Ascending aorta (tissue), 2 donors: Measurements from ENCODE around the gene MLLT3. TPM values are rescaled to one million over a fixed set of nuclear protein-coding genes. Genes with fewer than 3 reads are reported as not detected.

Experiments
- DNase-seq, 2 donors: peaks; one replicate each; pipeline ENCODE4 v3.0.0-alpha.2; 2019; ENCODE audit warnings: low spot score in 2 of 2
- H3K27ac ChIP-seq, 2 donors: fragments of 200-600 bp; sonication (generic); one replicate each; pipeline ENCODE4 v1.5.1; 2016 to 2017; ENCODE audit warnings: mild to moderate bottlenecking in 1 of 2
- H3K27me3 ChIP-seq: fragments of 200-600 bp; sonication (generic); one replicate; pipeline ENCODE4 v1.5.1; 2017
- H3K36me3 ChIP-seq, 2 donors: fragments of 200-600 bp; sonication (generic); one replicate each; pipeline ENCODE4 v1.5.1; 2016
- H3K4me1 ChIP-seq, 2 donors: fragments of 200-600 bp; sonication (generic); one replicate each; pipeline ENCODE4 v1.5.1; 2016 to 2017; ENCODE audit warnings: mild to moderate bottlenecking in 1 of 2
- H3K4me3 ChIP-seq, 2 donors: fragments of 200-600 bp; sonication (generic); one replicate each; pipeline ENCODE4 v1.5.1; 2016 to 2017; ENCODE audit warnings: mild to moderate bottlenecking in 1 of 2
- H3K9me3 ChIP-seq, 2 donors: fragments of 200-600 bp; sonication (generic); one replicate each; pipeline ENCODE4 v1.5.1; 2016
- intact Hi-C: fragments of 100-400 bp; cut with DNase I; formaldehyde crosslinking; loops from one replicate; pipeline ENCODE4 v1.15.1; 2023
- total RNA-seq: library from RNA; depleted of rRNA; stranded (reverse); fragments of >200 nt; gene quantifications from one replicate; pipeline ENCODE4 v1.1.0, GENCODE V29; 2016
- TF ChIP-seq, protein P1 (sequence below), 3 experiments: fragments of 200-600 bp in 2 of 3; fragments of 450-650 bp in 1 of 3; sonication (generic) in 2 of 3; IDR thresholded peaks; one replicate each; pipeline ENCODE4 v1.5.1; 2016 to 2019; ENCODE audit warnings: antibody characterized with exemption in 3 of 3, mild to moderate bottlenecking in 1 of 3, moderate library complexity in 1 of 3

Gene MLLT3
- total RNA-seq, 1 donor from 2014 or later: 16.8 TPM

DNA sequence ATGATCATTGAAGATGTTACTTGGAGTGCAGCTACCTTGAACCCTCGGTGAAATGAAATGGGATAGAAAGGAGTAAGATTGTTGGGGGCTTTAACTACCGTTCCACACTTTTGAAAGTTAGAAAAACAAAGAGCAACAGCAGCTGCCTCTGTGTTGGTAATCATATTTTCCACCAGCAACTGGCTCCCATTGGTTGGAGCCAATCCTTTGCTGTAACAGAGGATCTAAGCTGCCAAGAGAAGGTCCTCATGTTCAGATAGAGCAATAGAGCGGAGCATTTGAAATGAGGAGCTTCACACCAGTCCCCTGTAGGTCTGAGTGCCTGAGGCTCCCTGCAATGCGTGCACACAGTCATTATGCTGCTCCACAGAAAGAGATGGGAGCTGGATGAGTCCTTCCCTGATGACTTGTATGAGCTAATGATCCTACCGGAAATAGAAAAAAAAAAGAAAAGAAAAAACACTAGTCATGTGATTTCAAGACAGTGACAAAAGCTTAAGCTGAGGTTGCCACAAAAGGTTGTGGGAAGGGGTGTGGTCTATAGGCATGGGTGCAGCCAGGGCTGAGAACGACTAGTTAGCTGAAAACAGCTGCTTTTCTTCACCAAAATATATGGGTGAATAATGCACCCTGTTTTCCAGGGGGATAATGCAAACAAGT is 300.7 kb downstream of the MLLT3 start:
- H3K36me3 ChIP-seq: no peaks in the 10 kb centered on the region
- no peaks in the 10 kb centered on the region for H3K4me1 ChIP-seq
- no peak overlapping the region for H3K4me3 ChIP-seq
- H3K27me3 ChIP-seq: no peaks in the 10 kb centered on the region
- DNase-seq: no peak
- H3K9me3 ChIP-seq: no peaks in the 10 kb centered on the region
- no peak overlapping the region for H3K27ac ChIP-seq
- TF ChIP-seq, protein P1, sequence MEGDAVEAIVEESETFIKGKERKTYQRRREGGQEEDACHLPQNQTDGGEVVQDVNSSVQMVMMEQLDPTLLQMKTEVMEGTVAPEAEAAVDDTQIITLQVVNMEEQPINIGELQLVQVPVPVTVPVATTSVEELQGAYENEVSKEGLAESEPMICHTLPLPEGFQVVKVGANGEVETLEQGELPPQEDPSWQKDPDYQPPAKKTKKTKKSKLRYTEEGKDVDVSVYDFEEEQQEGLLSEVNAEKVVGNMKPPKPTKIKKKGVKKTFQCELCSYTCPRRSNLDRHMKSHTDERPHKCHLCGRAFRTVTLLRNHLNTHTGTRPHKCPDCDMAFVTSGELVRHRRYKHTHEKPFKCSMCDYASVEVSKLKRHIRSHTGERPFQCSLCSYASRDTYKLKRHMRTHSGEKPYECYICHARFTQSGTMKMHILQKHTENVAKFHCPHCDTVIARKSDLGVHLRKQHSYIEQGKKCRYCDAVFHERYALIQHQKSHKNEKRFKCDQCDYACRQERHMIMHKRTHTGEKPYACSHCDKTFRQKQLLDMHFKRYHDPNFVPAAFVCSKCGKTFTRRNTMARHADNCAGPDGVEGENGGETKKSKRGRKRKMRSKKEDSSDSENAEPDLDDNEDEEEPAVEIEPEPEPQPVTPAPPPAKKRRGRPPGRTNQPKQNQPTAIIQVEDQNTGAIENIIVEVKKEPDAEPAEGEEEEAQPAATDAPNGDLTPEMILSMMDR (IDR thresholded peaks at IDR 0.05): no peak
- intact Hi-C loops: no loop called here

DNA sequence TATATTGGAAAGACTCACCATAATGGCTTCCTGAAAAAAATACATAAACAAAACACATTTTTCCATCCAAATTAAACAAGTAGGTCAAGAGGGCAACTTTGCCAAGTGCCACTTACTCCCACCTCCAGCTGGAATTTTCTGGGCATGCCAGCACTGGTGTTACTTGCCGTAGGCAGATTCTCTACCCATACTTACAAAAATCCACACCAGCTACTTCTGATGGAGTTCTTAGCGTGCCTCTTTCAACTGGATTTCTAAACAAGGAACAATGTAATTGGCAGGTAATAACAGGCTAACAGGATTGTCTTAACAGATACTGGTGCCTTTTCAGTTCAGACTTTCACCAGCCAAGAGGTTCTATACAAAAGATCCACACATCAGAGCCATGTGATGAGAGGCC is 301.4 kb downstream of the MLLT3 start:
- Histone ChIP-seq H3K9me3 (no peaks in the 10 kb centered on the region), H3K27ac (no peak overlapping the region), H3K4me1 (no peaks in the 10 kb centered on the region), H3K4me3 (no peak overlapping the region), H3K27me3 (no peaks in the 10 kb centered on the region), H3K36me3 (no peaks in the 10 kb centered on the region)
- DNase-seq: no peak
- TF ChIP-seq, protein P1 (IDR thresholded peaks at IDR 0.05): no peak
- intact Hi-C loops: no loop called here

DNA sequence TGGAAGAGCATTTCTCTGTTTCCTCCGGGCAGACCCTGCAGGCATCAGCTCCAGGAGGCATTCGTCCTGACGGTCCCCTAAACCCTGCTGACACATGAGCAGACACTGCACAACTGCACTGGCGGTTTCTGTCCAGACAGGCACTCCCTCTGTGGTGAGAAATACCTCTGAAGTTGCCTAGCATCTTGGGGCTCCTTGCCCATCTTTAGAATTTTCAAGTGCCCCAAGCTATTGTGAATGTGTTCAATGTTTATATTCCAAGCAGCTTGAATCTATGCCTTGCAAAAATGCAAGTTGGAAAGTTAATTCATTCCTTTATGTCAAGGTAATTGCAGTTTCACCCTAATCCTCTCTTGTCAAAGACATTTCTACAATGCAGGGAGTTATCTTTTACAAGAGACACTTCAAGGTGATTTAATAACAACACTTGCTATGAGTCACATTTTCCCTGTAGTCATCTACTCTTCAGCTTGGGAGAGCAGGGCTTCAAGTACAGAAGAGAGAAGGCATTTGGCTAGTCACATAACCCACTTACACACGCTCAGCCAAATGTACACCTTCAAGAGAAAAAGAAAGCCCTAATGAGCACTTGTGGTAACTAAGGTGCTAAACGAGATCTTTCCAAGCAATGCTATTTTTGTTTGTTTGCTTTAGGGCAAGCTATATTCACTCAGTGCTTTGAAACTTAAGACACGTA is 302.5 kb downstream of the MLLT3 start:
- H3K27ac ChIP-seq: no peak overlapping the region

DNA sequence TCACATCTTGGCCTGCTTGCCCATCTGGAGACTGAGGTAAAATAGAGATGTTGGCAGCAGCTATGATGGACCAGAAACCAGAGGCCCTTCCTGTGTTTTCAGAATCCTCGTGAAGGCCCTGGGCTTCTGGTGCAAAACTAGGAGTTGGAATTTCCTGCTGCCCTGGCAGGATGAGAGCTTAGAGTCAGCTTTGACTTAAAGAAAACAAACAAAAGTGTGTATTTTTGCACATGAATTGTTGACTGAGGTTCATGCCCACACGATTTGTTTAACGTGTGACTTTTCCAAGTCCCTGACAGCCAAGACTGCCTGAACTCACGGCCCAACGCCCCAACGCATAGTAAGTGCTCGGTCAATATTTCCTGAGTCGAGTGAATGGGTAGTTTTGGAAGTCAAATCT is 303.1 kb downstream of the MLLT3 start:
- no peak overlapping the region for H3K4me3 ChIP-seq
- no peak overlapping the region for H3K27ac ChIP-seq
- intact Hi-C loops: no loop called here
- DNase-seq: no peak
- no peaks in the 10 kb centered on the region for H3K9me3 ChIP-seq
- H3K4me1 ChIP-seq: no peaks in the 10 kb centered on the region
- TF ChIP-seq, protein P1 (IDR thresholded peaks at IDR 0.05): no peak
- no peaks in the 10 kb centered on the region for H3K36me3 ChIP-seq
- no peaks in the 10 kb centered on the region for H3K27me3 ChIP-seq

More for the DNA sequence above, 302.5 kb downstream of the MLLT3 start:
- TF ChIP-seq, protein P1 (IDR thresholded peaks at IDR 0.05): no peak
- H3K4me3 ChIP-seq: no peak overlapping the region
- intact Hi-C loops: no loop called here
- no peaks in the 10 kb centered on the region for H3K4me1 ChIP-seq
- no peak for DNase-seq
- no peaks in the 10 kb centered on the region for H3K27me3 ChIP-seq
- no peaks in the 10 kb centered on the region for H3K9me3 ChIP-seq
- H3K36me3 ChIP-seq: no peaks in the 10 kb centered on the region

DNA sequence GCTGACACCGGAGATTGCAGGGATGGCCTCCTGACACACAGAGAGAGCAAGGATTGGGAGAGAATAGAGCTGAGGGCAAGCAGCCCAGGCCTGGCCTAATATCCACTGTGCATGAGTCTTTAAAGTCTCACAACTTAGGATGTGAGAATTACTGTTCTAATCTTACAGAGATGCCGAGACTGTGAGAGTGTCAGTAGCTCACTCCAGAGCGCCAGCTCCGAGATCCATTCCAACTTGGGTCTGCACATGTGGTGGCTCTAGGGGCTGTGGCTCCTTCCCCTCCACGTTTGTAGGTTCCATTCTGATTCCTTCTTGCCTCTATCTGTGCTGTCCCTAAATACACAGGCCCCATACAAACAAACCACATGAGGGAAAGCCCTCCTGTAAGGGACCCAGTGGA is 304.6 kb downstream of the MLLT3 start:
- Histone ChIP-seq H3K27me3 (no peaks in the 10 kb centered on the region), H3K27ac (no peak overlapping the region), H3K4me1 (no peaks in the 10 kb centered on the region), H3K36me3 (no peaks in the 10 kb centered on the region), H3K4me3 (no peak overlapping the region), H3K9me3 (no peaks in the 10 kb centered on the region)
- TF ChIP-seq, protein P1 (IDR thresholded peaks at IDR 0.05): no peak
- no peak for DNase-seq
- intact Hi-C loops: no loop called here
